GM21723 (cell line): ENCODE results near the gene PYHIN1.
A peak's percentile ranks its signal among the peaks of the same experiment; 100 is the strongest.

Experiments used
- ATAC-seq: cut with Tn5 transposase; IDR thresholded peaks from one replicate; pipeline ENCODE4 v1.9.1; 2021; ENCODE audit warnings: mild to moderate bottlenecking, moderate library complexity; ENCODE audit not compliant: unreplicated experiment

Gene PYHIN1

DNA sequence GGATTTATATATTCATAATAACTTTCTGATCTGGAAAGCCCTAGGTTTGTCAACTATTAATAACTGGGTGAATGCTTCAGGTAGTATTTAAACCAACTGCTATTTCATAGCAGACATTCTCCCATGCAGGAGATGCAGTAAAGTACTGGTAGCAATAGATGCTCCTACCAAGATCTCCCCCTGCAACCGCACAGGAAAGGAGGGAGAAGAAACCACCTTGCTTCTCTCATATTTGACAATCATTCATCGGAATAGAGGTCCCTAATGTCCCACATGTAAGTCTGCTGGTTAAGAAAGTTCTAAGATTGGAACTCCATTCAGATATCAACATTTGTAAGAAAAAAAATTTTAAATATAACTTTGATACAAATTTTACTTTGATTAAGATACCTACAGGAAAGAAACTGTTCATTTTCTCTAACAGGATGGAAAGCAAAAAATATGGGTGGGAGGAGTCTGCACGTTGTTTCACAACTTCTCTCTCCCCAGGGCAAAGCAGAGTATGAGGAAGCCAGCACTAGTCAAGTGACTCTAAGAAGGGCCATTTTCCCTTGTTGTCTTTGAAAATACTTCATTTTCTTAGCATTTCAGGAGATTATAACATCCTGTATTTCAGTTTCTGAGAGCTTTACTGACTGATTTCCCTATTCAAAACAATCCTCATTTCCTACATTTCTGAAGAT lies at the start of gene PYHIN1:
TSS of gene PYHIN1 (plus strand) at position 498 of the 683 bp plus-strand sequence. CDS start 5,359 bp downstream, outside the sequence.
- ATAC-seq = no peak

DNA sequence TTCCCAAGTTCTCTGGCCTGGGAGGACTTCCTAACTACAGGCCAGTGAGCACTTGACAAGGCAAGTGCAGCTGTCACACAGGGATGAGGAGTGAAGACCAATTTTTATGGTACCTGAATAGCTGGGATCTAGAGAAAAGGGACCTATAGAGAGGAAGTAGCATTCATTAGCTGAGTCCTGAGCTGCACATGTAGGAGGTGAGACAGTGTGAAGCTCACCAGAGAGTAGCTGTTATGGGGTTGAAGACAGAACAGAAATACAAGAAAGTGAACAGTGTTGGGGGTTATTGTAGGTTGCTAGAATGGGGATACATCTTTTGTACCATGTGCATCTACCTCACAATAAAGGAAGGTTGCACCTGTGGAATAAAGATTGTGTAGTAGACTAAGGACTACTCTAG lies 37.7 kb upstream of the PYHIN1 start:
- no peak for ATAC-seq

DNA sequence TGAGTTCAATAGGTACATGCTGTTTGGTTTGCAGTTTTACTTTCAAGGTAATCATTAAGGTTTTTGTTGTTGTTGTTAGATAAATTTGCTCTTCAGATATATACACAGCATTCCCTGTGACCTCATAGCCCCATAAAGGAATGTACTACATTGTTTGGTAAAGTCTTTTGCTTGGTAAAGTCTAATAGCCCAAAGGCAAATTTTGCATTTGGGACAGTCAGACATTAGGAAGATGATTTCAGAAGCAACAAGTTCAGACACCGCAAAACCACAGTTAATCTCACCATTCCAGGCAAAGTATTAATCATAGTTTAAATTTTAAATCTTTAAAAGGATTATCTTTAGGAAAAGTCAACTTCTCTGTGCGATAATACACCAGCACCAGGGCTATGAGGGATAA lies 32.6 kb upstream of the PYHIN1 start:
- ATAC-seq = no peak

DNA sequence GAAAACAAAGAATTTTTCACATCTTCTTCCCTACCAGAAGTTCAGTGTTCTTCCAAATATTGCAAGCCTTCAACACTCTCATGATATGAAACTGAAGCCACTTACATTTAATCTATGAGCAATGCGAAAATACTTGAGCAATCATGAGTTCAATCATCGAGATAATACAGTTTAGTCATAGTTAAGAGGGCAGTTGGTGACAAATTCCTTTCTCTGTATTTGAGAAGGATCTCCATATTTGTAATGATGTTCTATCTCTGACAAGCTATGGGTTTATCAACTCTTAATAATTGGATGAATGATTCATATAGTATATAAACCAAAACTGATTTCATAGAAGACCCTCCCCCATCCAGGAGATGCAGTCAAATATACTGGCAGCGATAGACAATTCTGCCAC lies 29.7 kb upstream of the PYHIN1 start:
- ATAC-seq = no peak

DNA sequence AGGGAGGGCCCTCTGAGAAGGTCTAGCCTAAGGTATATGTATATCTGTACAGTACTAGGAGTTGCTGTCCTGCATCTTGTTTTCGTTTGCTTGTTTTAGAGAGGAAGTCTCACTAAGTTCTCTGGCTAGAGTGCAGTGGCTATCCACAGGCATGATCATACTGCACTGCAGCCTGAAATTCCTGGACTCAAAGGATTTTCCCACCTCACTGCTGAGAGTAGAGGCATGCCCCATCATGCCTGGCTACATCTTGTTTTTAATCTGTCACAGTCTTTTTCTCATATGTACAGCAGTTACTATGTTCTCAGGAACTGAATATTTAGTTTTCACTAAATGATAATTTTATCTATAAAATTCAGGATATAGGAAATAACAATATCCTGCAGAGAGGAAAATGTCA lies 15.3 kb upstream of the PYHIN1 start:
- ATAC-seq = no peak

DNA sequence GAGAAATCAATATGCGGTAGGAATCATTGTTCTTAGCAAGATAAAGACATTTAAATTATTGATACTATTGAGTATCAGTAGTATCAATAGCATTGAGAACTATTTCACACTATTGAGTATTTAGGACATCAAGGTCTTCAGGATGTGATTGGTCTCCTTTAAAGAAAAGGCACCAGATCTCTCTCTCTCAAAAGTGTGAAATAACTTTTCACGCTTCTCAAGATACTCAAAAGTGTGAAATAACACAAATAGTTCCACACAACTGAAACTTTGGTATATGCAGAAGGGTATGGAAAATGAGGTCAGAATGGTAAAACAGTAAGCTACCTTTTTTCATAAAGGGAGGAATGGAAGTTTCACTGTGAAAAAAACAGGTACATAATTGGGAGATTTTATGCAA lies 6.7 kb upstream of the PYHIN1 start:
- ATAC-seq = no peak

DNA sequence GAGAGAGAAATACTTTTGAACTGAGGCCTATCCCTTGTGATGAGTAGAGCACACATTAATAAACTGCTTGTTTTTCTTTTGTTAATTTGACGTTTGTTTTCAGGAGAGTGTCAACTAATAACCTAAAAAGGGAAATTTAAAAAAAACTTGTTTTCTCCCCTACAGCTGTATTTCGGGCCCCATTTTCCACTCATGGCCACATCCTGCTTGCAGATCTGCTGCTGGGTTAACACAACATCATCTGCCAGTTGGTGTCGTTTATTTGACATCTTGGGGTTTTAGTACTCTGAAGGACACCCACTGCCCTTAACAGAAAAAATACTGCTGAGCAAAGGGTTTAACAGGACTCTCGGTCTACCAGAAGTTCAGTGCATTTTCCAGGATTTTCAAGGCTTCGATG lies 848 bp upstream of the PYHIN1 start:
- no peak for ATAC-seq

DNA sequence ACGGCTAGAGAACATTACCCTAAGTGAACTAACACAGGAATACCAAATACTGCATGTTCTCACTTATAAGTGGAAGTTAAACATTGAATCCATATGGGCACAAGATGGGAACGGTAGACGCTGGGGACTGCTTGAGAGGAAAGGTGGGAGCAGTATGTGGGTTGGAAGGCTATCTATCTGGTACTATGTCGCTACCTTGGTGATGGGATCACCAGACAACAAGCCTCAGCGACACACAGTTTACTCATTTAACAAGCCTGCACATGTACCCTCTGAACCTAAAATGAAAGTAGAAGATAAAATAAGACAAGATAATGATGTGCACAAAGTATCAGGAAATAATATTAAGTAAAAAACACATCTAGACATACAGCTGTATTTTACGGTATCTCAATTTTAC lies 819 bp downstream of the PYHIN1 start:
- no peak for ATAC-seq

DNA sequence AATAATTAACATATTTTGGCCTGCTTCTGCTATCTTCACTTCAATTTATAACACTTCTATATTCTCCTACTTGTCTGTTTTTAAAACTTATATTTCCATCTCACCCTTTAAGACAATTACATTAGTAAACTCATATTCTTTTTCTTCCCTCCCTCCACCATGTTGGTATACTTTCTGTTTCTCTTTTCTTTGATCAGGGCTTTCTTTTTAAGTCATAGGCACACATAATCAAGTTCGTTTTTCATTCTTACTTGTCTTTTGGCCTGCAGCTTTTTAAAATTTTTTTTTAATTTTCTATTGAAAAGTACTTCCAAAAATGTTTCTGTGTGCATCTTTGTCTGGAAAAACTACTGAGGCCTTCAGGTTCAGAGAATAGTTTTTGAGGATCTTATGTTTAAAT lies 2.3 kb downstream of the PYHIN1 start:
- ATAC-seq = peak; percentile 68

DNA sequence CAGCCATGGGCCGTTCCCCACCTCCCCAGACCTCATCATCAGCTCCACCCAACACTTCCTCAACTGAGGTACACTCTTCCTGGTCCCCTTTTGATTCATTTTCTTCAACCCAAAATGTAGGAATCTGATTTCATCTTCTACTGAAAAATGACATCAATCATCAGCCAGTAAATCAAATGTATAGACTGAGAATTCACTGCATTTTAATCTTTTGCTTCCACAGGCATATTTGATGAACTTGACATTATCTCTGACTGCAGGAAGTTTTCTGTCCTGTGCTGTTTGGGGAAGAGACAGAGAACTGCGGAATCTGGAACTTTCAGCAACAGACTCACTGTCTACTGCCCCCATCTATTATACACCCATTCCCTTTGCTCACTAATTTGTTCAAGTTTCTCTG lies 7.8 kb downstream of the PYHIN1 start:
- ATAC-seq = no peak

DNA sequence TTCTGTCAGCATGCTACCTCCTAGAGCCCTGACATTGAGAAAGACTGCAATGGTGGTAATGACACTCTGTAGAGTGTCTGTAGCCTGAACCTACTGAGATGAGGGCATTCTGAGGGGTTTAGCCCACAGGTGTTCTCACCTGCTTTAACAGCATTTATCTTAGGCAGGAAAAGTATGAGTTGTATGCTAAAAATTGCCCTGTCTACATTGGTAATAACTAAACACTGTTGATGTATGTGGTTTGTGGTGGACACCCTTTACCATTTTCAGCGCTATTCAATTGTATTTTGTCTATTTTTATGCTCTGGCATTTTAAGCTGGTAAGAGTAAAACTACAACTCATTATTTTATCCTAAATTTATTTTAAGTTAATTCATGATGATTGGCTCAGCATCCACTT lies 10.0 kb downstream of the PYHIN1 start:
- ATAC-seq = no peak

DNA sequence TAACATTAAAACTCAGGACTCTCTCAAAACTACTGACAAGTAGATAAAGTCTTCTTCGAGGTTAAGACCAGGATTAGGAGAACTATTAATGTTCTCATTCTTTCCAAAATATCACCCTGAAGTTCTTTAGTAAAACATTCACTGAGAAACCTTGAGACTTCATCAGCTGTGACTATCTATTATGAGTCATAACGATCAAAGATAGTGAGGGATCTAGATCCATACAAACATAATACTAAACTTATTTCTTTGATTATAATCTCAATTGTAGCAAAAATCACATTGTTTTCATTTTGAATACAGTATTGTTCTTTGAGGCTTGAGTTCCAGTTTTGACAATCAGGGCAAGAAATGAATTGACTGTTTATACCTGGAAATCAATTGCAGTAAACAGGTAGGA lies 11.1 kb downstream of the PYHIN1 start:
- ATAC-seq = no peak

DNA sequence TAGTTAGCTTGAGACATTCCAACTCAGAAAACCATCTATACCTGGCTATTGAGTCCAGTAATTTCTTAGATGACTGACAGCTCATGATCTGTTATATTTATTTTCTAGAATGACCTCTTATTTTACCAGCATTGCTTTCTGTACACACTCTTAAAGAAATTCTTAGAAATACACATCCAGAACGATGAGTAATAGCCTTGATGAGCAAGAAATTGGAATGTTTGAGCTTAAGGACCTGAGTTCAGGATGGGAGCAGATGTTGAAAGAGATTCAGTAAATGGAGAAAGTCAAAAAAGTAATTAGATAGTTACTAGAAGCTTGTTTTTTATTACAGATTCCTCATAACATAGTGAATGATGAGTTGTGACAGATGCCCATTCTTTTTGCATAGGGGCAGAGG lies 11.7 kb downstream of the PYHIN1 start:
- no peak for ATAC-seq

DNA sequence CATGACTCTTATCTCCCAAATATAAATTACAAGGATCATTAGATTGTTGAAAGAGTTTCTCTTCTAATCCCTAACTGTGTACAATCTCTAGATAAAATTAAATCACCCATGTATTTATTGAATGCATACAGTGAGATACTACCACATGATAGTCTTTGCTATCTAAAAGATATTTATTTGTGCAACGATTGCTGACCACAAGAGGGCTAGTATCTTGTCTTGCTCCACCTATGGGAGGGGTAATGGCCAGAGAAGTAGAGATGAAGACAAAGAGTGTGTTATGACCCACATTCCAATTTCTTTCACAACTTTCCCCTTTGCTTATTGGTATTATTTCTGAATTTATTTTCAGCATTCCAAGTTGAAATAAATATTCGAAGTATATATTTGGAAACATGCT lies 13.7 kb downstream of the PYHIN1 start:
- no peak for ATAC-seq

DNA sequence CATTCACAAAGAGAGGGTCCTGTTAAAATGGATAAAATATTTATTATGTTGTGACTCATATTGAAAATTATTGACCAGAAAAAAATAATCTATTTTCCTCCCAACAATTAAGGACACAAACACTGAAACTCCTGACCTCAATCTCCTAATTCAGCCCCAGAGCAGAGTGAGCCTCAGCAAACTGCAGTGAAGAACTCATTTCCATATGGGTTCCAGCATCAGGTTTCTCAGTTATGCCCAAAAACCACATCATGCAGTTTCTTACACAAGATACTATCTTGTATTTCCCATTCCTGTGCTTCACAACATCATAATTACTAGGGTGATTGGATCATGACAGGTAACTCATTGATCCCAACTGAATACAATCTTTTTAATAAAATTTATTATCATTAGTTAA lies 15.4 kb downstream of the PYHIN1 start:
- ATAC-seq = no peak

DNA sequence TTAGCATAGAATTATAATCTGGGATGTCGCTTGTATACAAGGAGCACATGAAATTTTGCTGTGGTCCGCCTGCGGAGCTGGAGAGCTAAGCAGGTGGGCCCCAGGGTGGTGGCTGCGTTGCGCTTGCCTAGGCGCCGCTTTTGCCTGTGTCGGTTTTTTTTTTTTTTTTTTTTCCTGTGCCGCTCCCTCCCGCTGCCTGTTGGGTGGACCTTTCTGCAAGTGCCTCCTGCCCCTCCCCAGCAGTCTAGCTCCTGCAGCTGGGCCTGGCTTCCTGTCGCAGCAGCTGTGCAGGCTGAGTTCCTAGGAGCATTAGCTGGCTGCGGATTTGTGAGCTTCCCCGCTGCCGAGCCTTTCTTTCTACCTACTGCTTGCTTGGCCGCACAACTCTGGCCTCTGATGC lies 20.6 kb downstream of the PYHIN1 start:
- peak; percentile 97 for ATAC-seq

DNA sequence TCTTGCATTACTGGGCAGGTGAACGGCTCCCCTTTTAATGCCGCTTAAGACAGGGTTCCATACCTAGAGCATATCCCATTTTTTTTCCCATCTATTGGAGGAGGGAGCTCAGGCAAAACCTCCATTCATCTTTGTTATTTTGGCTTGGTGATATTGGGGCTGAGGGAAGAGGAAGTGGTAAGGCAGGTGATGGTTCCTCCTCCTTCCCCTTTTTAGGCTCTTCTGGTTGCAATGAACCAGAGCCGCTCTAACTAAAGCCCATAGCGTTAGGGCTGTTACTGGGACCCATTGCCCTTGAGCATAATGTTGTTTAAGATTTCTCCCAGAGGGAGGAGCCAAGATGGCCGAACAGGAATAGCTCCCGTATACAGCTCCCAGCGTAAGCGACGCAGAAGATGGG lies 21.1 kb downstream of the PYHIN1 start:
- peak; percentile 92 for ATAC-seq

DNA sequence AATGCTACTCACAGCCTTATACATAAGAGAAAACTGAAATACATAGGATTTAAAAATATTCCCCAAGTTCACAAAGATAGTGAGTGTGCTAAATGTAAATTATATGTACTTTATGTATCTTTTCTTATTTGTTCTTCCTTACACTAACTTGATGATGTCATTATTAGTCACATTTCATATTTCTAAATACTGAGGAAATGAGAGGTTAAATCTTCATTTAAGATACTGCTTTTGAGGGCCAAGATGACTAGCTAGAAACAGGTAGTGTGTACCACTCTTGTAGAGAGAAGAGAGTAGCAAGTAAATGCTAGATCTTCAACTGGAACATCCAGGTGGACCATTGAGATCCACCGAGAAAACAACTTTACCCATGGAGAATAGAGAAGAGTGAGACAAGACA lies 29.8 kb downstream of the PYHIN1 start:
- no peak for ATAC-seq

DNA sequence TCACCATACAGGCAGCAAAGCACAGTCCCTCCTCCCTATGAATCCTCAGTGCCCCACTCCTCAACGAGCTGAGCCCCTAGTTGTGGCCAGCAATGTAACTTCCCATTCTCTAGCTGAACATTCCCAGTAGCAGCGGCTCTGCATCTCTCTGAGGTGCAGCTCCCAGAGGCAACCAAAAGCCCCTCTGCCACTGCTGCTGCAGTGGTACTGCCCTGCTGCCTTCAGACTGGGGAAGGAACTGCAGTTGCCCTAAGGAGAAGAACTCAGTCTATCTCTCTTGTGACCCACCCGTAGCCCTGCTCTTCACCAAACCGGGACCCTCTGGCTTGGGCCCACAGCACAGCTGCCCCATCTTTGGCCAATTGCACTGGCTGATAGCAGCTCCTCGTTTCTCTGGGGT lies 31.6 kb downstream of the PYHIN1 start:
- no peak for ATAC-seq

DNA sequence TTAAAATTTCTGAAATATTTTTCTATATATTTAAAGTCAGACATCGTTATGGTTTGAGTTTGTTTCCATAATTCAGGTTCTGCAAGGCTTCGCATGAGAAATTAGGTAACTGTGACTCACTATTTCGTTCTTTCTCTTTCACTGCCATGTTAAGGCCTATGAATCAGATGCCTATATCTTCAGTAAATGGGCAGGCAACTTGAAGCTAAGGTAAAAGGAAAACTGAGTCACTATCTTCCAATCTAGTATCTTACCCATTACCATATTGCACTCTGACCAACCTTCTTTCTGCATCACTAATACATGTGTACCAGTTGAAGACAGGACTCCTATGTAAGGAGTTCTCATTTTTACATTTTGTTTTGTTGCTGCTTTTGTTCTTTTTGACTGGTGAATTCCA lies 37.8 kb downstream of the PYHIN1 start:
- no peak for ATAC-seq

DNA sequence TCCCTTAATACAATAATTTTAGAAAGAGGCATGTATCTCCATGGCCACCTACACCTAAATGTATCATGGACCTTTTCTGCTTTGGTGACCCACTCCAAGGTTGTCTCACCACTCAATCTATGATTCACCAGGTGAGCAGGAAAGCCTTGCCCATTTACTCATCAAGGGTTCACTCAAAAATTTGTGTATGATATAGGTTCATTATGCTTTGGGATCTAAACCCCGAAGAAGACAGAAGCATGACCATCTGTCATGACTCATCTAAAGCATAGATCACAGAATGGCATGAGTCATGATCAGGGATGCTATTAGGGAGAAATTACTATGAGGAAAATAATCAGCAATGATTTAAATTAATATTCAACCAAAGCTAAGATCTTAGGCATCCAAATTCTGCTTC lies 38.5 kb downstream of the PYHIN1 start:
- ATAC-seq = no peak

DNA sequence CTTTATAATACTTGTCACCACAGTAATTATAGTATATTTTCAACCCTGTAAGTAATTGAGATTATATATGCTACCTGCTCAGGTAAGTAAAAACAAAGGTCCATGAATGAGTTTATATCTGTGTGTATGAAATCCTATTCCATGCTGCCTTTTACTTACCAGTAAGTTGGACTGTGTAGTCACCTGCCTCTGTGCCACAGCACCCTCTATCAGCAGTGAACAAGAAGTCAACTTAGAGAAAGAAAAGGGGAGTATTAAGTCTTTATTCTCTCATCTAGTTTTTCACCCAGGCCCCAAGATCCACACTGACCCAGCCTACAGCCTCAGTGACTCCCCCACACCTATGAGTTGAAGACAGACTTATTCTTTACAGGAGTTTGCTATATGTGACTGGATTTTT lies 41.5 kb downstream of the PYHIN1 start:
- ATAC-seq = no peak

DNA sequence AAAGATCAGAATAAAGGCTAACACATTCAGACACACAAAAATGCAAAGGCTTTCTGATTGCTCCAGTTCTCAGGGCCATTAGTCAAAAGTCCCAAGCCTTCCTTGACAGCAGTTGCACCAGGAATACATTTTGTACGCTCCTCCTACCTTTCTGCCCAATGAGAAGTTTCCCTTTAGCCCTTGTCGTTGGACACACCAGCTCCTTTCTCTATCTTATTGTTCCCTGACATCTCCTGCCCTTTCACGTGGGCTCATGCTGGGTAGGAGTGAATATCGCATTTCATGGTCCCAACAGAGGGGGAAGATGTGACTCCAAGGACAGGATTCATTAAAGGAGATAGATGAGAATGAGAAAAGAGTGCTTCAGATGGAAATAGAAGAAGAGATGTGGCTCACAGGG lies 44.9 kb downstream of the PYHIN1 start:
- no peak for ATAC-seq
